GM18502 (cell line): ENCODE data around the gene GPX6.
"Not testable (repeated sequence)": the region's sequence is repeated elsewhere in the genome, so short reads cannot be mapped to it uniquely, and the experiment has no call there.

Experiments
- ATAC-seq: cut with Tn5 transposase; IDR thresholded peaks from one replicate; pipeline ENCODE4 v1.9.1; 2021; ENCODE audit warnings: mild to moderate bottlenecking; ENCODE audit not compliant: unreplicated experiment, poor library complexity

The GPX6 gene

DNA sequence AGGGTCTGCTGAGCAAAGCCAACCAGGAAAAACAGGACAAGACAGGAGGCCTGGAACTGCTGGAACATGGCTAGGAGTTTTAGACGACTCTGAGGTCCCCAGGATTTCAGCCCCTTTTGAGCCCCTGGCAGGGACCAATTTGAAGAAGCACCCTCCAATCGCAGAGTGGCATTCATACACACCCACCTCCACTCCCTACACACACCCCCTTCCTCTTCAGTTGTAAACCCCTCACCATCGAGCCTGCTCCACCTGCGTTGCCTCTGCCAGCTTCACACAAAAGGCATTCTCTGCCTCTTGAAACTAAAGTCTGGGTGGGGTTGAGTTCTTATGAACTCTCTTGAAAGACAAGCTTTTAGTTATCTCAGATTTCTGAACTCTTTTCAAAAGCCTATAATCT lies at the start of gene GPX6:
Gene GPX6, minus strand, starts transcription at position 118 of the 400 bp plus-strand sequence. Its CDS starts 50 bp downstream, at position 68.
- no peak for ATAC-seq

- no peak for ATAC-seq
These were observed 48.0 kb upstream of the GPX6 start for GRCh38 chr6:28563430-28564095.

DNA sequence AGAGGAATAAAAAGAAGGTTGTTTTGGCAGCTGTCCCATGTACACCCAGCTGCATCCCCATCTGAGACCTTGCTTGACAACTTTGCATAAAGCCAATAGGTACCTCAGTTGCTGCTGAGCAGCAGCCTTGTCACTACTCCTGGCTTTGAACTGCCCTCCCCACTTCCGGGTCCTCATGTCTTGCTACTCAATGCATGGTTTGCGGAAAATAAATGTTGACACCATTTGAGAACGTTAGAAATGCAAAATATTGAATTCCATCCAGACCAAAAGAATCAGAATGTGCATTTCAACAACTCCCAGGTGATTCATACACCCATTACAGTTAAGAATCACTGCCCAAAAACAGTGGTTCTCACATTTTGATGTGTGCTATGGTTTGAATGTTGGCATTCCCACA lies 43.0 kb upstream of the GPX6 start:
- no peak for ATAC-seq

DNA sequence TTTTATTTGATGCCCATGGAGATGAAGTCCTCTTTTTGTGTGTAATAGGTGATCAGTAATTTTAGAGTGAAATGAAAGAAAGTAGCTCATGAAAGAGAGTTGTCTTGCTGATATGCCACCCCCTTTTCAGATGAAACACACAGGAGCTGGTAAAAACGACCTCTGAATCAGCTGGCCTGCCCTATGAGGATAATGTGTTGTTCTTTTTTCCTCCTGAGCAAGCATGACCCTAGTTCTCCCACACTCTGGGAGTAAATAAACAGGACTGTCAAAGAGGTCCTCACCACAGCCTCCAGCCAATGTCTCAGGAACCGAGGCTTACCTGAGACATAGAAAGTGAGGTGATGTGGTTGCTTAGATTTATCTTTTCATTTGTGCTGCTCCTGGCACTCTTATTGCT lies 39.5 kb upstream of the GPX6 start:
- ATAC-seq = no peak

DNA sequence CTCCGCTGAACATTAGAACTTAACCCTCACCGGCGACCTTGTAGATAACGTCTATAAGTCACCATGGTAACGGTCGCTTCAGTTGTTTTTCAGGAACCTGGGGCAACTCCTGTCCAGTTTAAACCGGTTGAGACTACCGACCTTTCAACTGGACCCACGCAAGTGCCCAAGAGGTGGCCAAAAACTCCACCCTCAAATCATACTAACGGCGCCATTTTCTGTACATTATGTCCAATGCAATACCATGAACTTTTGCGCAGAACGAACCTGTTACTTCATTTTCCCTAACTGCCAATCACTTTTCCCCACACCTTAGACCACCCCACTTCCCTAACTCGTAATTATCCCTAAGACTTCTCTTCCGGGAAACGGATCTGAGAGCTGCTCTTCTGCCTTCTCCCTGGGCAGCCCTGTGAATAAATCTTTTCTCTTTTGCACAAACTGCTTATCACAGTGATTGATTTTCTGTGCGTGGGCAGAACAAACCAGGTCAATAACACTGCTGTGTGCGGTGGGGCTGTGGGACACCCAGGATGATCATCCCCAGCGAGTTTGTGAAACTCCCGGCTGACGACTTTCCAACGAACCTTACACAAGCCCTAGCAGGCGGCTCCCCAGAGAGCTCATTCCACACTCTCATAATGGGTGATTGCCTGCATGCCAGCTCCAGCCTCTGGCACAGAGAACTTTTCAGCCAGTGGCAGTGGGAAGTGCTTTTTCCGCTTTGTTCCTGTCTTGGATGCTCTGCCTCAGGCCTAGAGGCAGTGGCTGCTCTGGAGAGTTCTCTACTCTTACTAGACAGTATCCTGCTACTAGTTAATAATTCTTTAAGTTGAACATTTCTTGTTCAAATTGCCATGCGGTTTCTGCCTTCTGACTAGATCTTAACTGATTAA lies 38.6 kb upstream of the GPX6 start:
- ATAC-seq = no peak

DNA sequence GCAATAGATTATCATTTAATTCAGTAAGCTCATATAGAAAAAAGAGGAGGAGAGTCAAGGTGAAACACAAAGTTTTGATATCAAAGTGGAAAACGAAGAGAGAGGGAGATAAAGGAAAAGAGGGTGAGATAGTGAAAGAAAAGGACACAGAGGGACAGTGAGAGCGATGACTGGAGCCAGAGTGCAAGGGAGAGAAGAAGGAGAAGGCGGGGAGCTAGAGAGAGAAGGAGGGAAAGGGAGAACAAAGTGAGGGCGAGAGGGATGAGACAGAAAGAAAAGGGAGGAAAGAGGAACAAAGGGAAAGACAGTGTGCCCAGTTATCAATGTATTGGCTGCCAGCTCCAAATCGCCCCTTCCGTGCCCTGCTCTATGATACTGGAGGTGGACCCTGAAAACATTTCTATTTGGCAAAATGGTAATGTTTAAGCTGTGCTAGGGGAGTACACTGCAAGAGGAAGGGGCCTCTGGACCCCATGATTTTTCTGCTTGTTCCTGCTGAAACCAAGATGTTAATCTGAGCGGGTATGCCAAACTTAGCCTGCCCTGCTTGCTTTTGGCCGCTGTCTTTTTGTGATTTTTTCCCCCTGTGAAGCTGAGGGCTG lies 37.9 kb upstream of the GPX6 start:
- no peak for ATAC-seq

DNA sequence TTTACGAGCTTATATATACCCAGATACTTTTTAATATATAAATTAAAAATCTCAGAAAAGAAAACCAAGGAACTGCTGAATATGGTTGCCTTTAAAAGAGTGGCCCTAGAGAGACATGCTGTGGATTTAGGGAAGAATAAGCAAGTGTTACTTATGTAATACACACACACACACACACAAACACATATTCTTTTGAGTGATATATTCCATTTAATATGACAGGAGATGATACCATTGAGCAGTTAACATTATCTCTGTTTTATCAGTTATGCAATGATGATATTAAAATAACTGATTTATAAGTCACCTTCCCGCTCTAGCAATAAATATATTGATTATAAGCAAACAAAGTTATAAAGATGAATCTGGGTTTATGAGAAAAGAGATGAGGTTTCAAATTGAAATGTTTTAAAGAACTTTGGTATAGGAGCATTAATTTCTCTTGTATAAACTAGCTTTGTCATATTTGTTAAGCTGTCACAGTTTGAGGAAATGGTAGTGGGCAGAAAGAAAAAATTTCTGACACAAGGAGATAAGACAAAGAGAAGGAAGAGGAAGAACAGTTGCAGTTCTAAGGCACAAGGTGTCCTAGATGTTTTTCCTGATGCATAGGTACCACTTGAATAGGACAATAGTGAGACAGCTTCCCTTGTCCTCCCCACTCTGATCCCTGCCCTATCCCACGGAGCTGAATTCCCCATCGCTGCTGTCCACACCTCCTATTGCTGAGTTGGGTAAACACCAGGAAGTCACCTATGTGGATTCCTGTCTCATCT lies 36.5 kb upstream of the GPX6 start:
- ATAC-seq = no peak

DNA sequence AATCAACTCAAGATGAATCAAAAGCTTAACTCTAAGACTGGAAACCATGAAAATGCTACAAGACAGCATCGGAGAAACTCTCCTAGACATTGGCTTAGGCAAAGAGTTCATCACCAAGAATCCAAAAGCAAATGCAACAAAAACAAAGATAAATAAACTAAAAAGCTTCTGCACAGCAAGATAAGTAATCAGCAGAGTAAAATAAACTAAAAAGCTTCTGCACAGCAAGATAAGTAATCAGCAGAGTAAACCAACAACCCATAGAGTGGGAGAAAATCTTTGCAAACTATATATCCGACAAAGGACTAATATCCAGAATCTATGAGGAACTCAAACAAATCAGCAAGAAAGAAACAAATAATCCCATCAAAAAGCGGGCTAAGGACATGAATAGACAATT lies 31.4 kb upstream of the GPX6 start:
- not testable (repeated sequence) for ATAC-seq

- no peak for ATAC-seq
These were observed 30.4 kb upstream of the GPX6 start for GRCh38 chr6:28545955-28546354.

DNA sequence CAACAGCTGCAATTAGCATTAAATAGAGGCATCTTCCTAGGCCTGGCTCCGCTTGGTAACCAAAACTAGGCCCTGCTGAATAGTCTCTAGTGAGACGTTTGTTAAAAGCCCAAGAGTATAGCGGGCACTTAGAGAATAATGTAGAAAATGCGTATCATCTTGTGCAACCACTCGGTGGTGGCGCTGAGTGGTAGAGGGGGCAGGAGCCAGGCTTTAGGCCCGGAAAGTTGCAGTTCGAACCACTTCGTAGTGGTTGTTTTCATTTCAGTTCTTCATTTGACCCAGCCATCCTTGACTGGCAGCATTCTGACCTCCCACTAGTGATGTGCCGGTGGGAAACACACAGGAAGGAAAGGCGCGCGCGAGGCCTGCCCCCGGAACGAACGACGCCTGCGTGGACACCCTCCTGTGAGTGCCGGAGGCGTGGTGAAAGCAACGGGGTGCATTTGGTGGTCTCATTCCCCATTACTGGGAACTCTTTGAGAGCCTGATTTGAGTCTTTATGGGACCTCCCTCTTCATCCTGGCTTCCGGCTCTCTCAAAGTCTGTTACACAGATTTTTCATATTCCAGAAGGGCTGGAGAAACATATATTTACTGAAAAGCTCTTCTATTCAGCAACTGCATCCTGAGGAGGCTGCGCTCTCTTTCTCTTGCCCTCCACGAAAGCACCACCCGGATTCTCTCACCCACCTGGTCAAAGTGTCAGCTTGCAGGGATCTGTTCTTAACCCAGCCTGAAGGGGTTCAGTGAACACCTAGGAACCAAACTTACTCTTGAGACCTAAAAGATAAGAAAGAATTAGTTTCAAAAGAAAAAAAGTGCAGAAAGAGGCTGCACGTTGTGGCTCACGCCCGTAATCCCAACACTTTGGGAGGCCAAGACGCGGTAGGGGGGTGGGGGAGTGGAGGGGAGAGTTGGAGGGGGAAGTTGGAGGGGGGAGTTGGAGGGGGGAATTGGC lies 28.3 kb upstream of the GPX6 start:
- ATAC-seq = no peak

DNA sequence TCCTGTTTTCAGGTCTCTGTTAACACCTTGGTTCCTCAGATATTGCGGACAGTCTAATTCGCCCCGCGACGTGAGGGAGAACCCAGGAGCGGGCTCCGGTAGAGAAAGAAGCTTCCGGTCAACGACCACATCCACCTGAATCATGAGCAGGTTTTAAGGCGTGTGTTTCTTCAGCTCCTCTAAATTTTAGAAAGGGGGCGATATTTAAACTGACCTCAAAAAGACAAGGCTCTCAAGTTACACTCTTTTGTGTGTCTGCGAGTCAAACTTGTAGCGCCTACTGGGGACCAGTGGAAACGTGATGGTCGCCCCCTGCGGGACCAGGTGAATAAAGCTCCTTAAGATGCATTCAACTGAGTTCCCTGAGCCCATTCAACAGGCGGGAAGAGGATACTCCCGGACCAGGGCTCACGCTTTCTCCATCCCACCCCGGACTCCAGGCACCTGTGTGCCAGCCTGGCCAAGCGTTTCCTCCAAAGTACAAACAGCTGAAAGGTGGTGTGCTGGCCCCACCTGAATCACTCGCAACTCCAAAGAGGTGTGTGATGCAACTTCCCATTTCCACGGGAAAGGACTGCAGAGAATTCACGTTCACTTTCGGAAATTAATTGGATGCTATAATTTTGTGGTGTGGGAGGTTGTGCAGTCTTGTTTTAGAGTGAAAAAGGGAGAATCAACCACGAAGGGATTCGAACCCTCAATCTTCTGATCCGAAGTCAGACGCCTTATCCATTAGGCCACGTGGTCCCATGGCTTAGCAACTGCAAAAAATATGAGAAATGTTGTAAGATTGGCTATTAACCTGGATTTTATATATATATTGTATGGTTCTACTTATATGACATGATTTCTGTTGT lies 27.1 kb upstream of the GPX6 start:
- ATAC-seq = peak; percentile 79

DNA sequence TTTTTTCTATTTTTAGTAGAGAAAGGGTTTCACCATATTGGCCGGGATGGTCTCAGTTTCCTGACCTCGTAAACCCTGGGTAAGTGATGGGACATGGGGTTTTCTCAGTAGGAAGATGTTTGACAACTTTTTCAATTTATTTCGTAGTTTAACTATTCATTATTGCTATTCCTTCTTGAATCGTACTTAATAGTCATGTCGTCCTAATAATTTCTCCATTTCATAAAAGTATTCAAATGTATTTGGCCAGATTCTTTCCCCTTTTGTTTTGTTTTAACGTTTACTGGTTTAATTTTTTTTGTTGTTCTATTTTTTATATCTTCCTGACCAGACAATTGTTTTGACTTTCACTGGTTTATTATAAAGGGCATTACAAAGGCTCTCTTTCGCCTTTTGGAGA lies 26.4 kb upstream of the GPX6 start:
- no peak for ATAC-seq

DNA sequence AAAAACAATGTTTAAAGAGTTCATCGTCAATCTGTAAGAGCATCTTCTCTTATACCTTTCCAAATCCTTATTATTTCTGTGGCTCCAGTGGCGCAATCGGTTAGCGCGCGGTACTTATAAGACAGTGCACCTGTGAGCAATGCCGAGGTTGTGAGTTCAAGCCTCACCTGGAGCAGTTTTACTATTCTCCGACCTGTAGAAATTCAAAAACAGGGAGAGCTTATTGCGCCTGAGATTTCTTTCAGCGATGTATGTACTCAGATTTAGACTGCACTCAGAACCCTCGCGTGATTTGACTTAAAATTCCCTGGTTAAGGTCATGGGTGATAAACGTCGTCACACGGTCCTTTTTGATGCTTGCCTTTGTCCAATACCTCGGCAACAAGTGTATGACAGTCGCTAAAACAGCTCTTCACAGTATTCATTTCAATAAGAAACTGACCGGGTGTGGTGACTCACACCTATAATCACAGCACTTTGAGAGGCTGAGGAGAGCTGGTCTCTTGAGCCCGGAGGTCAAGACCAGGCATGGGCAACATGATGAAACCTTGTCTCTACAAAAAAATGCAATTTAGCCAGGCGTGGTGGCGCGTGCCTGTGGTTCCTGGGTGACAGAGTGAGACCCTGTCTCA lies 22.0 kb upstream of the GPX6 start:
- ATAC-seq = no peak

DNA sequence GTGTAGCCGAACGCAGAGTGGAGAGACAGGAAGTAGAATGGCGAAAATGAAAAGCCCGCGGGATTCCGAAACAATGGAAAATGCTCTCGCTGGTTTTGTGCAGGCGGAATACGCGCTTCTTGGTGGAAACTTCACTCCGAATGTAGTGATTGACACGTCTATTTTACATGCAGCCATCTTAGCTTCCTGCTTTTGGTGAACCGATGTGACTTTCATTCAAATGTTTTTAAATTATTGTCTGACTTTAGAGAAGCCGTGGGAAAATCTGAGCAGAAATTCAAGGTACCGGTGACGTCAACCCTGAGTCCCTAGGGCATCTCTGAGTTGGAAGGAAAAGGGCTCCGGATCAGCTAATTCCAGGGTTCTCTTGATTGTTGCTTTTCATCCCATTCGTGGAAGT lies 21.5 kb upstream of the GPX6 start:
- no peak for ATAC-seq

- no peak for ATAC-seq
These were observed 19.3 kb upstream of the GPX6 start for GRCh38 chr6:28534875-28535274.

- no peak for ATAC-seq
These were observed 18.7 kb upstream of the GPX6 start for GRCh38 chr6:28534306-28534705.

GRCh38 chr6:28531479-28532128 lies 16.0 kb upstream of the GPX6 start:
- no peak for ATAC-seq

DNA sequence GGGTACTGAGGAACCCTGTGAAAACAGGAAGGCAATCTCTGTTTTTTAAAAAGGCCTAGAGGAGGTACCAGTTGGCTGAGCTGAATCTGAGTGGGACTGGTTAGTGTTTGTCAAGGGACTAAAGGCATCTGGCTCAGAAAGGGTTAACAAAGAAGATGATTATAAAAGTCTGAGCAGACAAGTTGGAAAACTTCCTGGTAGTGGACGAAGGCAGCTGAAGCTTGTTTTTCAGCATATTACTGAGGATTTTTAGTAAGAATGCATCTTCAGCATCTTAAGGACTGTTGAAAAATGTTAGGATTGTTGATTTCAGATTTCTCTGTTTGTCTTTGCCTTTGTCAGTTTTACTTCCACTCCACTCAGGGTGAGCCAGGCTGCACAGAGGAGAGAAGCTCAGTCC lies 15.2 kb upstream of the GPX6 start:
- ATAC-seq = no peak
